Duodenal mucosa (tissue), 2 donors: ENCODE data around the gene MKNK2.

ENCODE experiments used
- H3K27ac ChIP-seq: one replicate; pipeline ENCODE4 v1.7.0; 2013; ENCODE audit warnings: low read depth, low read length
- H3K27me3 ChIP-seq, 2 donors: one replicate each; pipeline ENCODE4 v1.7.0; 2013; ENCODE audit warnings: low read length in 2 of 2, control low read depth in 1 of 2; ENCODE audit not compliant: insufficient read depth in 2 of 2, control insufficient read depth in 1 of 2
- H3K36me3 ChIP-seq, 2 donors: one replicate each; pipeline ENCODE4 v1.7.0; 2013; ENCODE audit warnings: low read length in 2 of 2, control low read depth in 1 of 2; ENCODE audit not compliant: insufficient read depth in 2 of 2, control insufficient read depth in 1 of 2
- H3K4me1 ChIP-seq, 2 donors: one replicate each; pipeline ENCODE4 v1.7.0; 2013; ENCODE audit warnings: low read length in 2 of 2, control low read depth in 1 of 2; ENCODE audit not compliant: insufficient read depth in 2 of 2, control insufficient read depth in 1 of 2
- H3K4me3 ChIP-seq, 2 donors: one replicate each; pipeline ENCODE4 v1.7.0; 2013; ENCODE audit warnings: low read length in 2 of 2, low read depth in 1 of 2
- H3K9ac ChIP-seq, 2 donors: one replicate each; pipeline ENCODE4 v1.7.0; 2013; ENCODE audit warnings: low read length in 2 of 2, low read depth in 1 of 2
- H3K9me3 ChIP-seq, 2 donors: one replicate each; pipeline ENCODE4 v1.7.0; 2013; ENCODE audit warnings: low read length in 2 of 2, control low read depth in 1 of 2; ENCODE audit not compliant: control insufficient read depth in 1 of 2

Gene MKNK2

GRCh38 chr19:2042485-2043250 lies 8.4 kb downstream of the MKNK2 start:
- Histone ChIP-seq H3K4me3 (peak overlapping the region; percentile 50 to 60), H3K27ac (peak overlapping the region; percentile 96), H3K9me3 (no peaks in the 10 kb centered on the region), H3K9ac (peak overlapping the region; percentile 75 to 76), H3K27me3 (no peaks in the 10 kb centered on the region), H3K4me1 (peaks cover 52 to 59% of the 10 kb centered on the region in 2 donors), H3K36me3 (peaks cover 34 to 63% of the 10 kb centered on the region in 2 donors)

GRCh38 chr19:2041683-2042484 lies 9.2 kb downstream of the MKNK2 start:
- H3K9ac ChIP-seq: peak overlapping the region; percentile 81
- peaks cover 34 to 63% of the 10 kb centered on the region in 2 donors for H3K36me3 ChIP-seq
- peaks cover 44 to 51% of the 10 kb centered on the region in 2 donors for H3K4me1 ChIP-seq
- no peaks in the 10 kb centered on the region for H3K27me3 ChIP-seq
- H3K9me3 ChIP-seq: no peaks in the 10 kb centered on the region
- H3K4me3 ChIP-seq: peak overlapping the region; percentile 51 to 67
- H3K27ac ChIP-seq: peak overlapping the region; percentile 96

- peak overlapping the region; percentile 81 for H3K9ac ChIP-seq
- peaks cover 39 to 46% of the 10 kb centered on the region in 2 donors for H3K4me1 ChIP-seq
- H3K27me3 ChIP-seq: no peaks in the 10 kb centered on the region
- peak overlapping the region; percentile 91 for H3K27ac ChIP-seq
- no peaks in the 10 kb centered on the region for H3K9me3 ChIP-seq
- peaks cover 29 to 60% of the 10 kb centered on the region in 2 donors for H3K36me3 ChIP-seq
- peak overlapping the region; percentile 51 to 67 for H3K4me3 ChIP-seq
Observed at GRCh38 chr19:2041433-2041682, 9.7 kb downstream of the MKNK2 start.

- Histone ChIP-seq H3K27ac (peak overlapping the region; percentile 91), H3K9me3 (peaks cover 0 to under 1% of the 10 kb centered on the region in 2 donors), H3K4me1 (peaks cover 38 to 42% of the 10 kb centered on the region in 2 donors), H3K36me3 (peaks cover 25 to 54% of the 10 kb centered on the region in 2 donors), H3K4me3 (peak overlapping the region in 1 of 2 donors; percentile 67), H3K9ac (peak overlapping the region; percentile 81), H3K27me3 (no peaks in the 10 kb centered on the region)
Observed at GRCh38 chr19:2040647-2041432, 10.2 kb downstream of the MKNK2 start.

GRCh38 chr19:2039959-2040646 lies 10.9 kb downstream of the MKNK2 start:
- H3K4me1 ChIP-seq: peaks cover 33 to 37% of the 10 kb centered on the region in 2 donors

GRCh38 chr19:2039089-2039958 lies 11.7 kb downstream of the MKNK2 start:
- Histone ChIP-seq H3K9me3 (peaks cover 0 to 7% of the 10 kb centered on the region in 2 donors), H3K27ac (peak overlapping the region; percentile 10), H3K9ac (no peak overlapping the region), H3K36me3 (peaks cover 22 to 39% of the 10 kb centered on the region in 2 donors), H3K27me3 (no peaks in the 10 kb centered on the region), H3K4me1 (peaks cover 30 to 31% of the 10 kb centered on the region in 2 donors), H3K4me3 (no peak overlapping the region)

More at GRCh38 chr19:2039959-2040646, 10.9 kb downstream of the MKNK2 start:
- H3K4me3 ChIP-seq: no peak overlapping the region
- peaks cover 0 to 7% of the 10 kb centered on the region in 2 donors for H3K9me3 ChIP-seq
- no peak overlapping the region for H3K27ac ChIP-seq
- no peak overlapping the region for H3K9ac ChIP-seq
- peaks cover 22 to 47% of the 10 kb centered on the region in 2 donors for H3K36me3 ChIP-seq
- H3K27me3 ChIP-seq: no peaks in the 10 kb centered on the region

GRCh38 chr19:2038284-2039088 lies 12.6 kb downstream of the MKNK2 start:
- Histone ChIP-seq H3K36me3 (peaks cover 22 to 35% of the 10 kb centered on the region in 2 donors), H3K9ac (no peak overlapping the region), H3K9me3 (peaks cover 0 to 7% of the 10 kb centered on the region in 2 donors), H3K27me3 (no peaks in the 10 kb centered on the region), H3K27ac (no peak overlapping the region), H3K4me1 (peaks cover 31 to 32% of the 10 kb centered on the region in 2 donors), H3K4me3 (no peak overlapping the region)

GRCh38 chr19:2037651-2038255 lies 13.3 kb downstream of the MKNK2 start:
- H3K27ac ChIP-seq: no peak overlapping the region
- peaks cover 29 to 31% of the 10 kb centered on the region in 2 donors for H3K4me1 ChIP-seq

More at GRCh38 chr19:2037651-2038255, 13.3 kb downstream of the MKNK2 start:
- H3K27me3 ChIP-seq: no peaks in the 10 kb centered on the region
- peaks cover 0 to 7% of the 10 kb centered on the region in 2 donors for H3K9me3 ChIP-seq
- peaks cover 22 to 27% of the 10 kb centered on the region in 2 donors for H3K36me3 ChIP-seq
- no peak overlapping the region for H3K4me3 ChIP-seq
- H3K9ac ChIP-seq: no peak overlapping the region
